H1 (cell line): ENCODE data around the gene RPS21. TPM values are rescaled to one million over a fixed set of nuclear protein-coding genes. Genes with fewer than 3 reads are reported as not detected.
A peak's percentile ranks its signal among the peaks of the same experiment; 100 is the strongest.

Source experiments
- CTCF ChIA-PET: fragments of 300-600 bp; sonication (Branson Sonifier 250); formaldehyde crosslinking; loops from one replicate; lab custom pipeline; 2021; ENCODE audit not compliant: partially characterized antibody; lab: Charles Lee
- POLR2A ChIA-PET: fragments of 300-600 bp; sonication (Branson Sonifier 250); formaldehyde crosslinking; loops from one replicate; lab custom pipeline; 2021; ENCODE audit warnings: inconsistent platforms; ENCODE audit not compliant: partially characterized antibody; lab: Charles Lee
- DNase-seq, 2 experiments: peaks; one replicate each; pipeline versions ENCODE4 v3.0.0 to v3.0.0-alpha.2; 2010 to 2022; ENCODE audit warnings: low spot score in 2 of 2, low read depth in 1 of 2, mixed read lengths in 1 of 2
- FAIRE-seq: peaks from 2 replicates; lab custom pipeline; 2011; peaks lifted over from hg19 to GRCh38; lab: Jason Lieb, UNC
- H2AFZ ChIP-seq: 2 replicates; pipeline ENCODE4 v1.8.1; 2012; ENCODE audit warnings: low read length, inconsistent platforms
- H2AK5ac ChIP-seq: 2 replicates; pipeline ENCODE4 v1.6.1; 2013; ENCODE audit warnings: low read depth, low read length
- H2BK120ac ChIP-seq: replicated peaks from 2 replicates; pipeline ENCODE3; 2013; ENCODE audit warnings: low read depth, low read length, inconsistent platforms
- H2BK12ac ChIP-seq: 2 replicates; pipeline ENCODE4 v1.6.1; 2013; ENCODE audit warnings: low read depth, low read length
- H2BK15ac ChIP-seq: 2 replicates; pipeline ENCODE4 v1.6.1; 2013; ENCODE audit warnings: low read length
- H2BK20ac ChIP-seq: 2 replicates; pipeline ENCODE4 v1.6.1; 2013; ENCODE audit warnings: low read length
- H2BK5ac ChIP-seq: 2 replicates; pipeline ENCODE4 v1.6.1; 2013; ENCODE audit warnings: low read depth, low read length
- H3K14ac ChIP-seq: 2 replicates; pipeline ENCODE4 v1.6.1; 2013; ENCODE audit warnings: inconsistent platforms; ENCODE audit not compliant: insufficient read length
- H3K18ac ChIP-seq: 2 replicates; pipeline ENCODE4 v1.6.1; 2013; ENCODE audit warnings: low read length; ENCODE audit errors: extremely low read depth
- H3K23ac ChIP-seq: 2 replicates; pipeline ENCODE4 v1.6.1; 2013; ENCODE audit warnings: inconsistent platforms; ENCODE audit not compliant: insufficient read length
- H3K23me2 ChIP-seq: 2 replicates; pipeline ENCODE4 v1.6.1; 2013; ENCODE audit warnings: low read depth, low read length
- H3K27ac ChIP-seq: 2 replicates; pipeline ENCODE4 v1.6.1; 2011; ENCODE audit warnings: low read depth, low read length, inconsistent platforms
- H3K27me3 ChIP-seq, 4 experiments: replicated peaks in 1 of 4; 1 replicate in 1 of 4; 2 replicates in 3 of 4; pipeline versions ENCODE4 v1.6.1 to v1.8.1; 2011 to 2013; ENCODE audit warnings: low read length in 3 of 4, mild to moderate bottlenecking in 3 of 4, inconsistent platforms in 2 of 4, mixed read lengths in 2 of 4, moderate library complexity in 1 of 4; ENCODE audit not compliant: control insufficient read depth in 3 of 4, insufficient read depth in 3 of 4; ENCODE audit errors: extremely low read depth in 1 of 4
- H3K36me3 ChIP-seq, 4 experiments: 2 replicates each; pipeline versions ENCODE4 v1.6.1 to v1.8.1; 2011 to 2013; ENCODE audit warnings: mild to moderate bottlenecking in 4 of 4, low read length in 3 of 4, moderate library complexity in 2 of 4, control low read depth in 1 of 4, inconsistent platforms in 1 of 4; ENCODE audit not compliant: insufficient read depth in 4 of 4, control insufficient read depth in 2 of 4
- H3K4ac ChIP-seq: replicated peaks from 2 replicates; pipeline ENCODE3; 2013; ENCODE audit warnings: low read length, low read depth, mixed read lengths, inconsistent platforms; ENCODE audit not compliant: insufficient read length
- H3K4me1 ChIP-seq, 4 experiments: replicated peaks in 1 of 4; 1 replicate in 1 of 4; 2 replicates in 3 of 4; pipeline versions ENCODE4 v1.6.1 to v1.8.1; 2011 to 2013; ENCODE audit warnings: low read length in 3 of 4, inconsistent platforms in 2 of 4, mixed read lengths in 1 of 4; ENCODE audit not compliant: insufficient read depth in 4 of 4, control insufficient read depth in 3 of 4
- H3K4me2 ChIP-seq, 2 experiments: 2 replicates each; pipeline versions ENCODE4 v1.6.1 to v1.8.1; 2011 to 2013; ENCODE audit warnings: low read depth in 2 of 2, low read length in 2 of 2, control low read depth in 1 of 2, inconsistent platforms in 1 of 2, mild to moderate bottlenecking in 1 of 2; ENCODE audit not compliant: insufficient read depth in 1 of 2
- H3K4me3 ChIP-seq, 4 experiments: fragments of 200-600, 300-600 bp in 1 of 4; sonication (generic), shearing (Covaris generic), sonication (Bioruptor Twin) in 1 of 4; 2 replicates each; pipeline versions ENCODE4 v1.5.1 to v1.8.1; 2011 to 2016; ENCODE audit warnings: low read length in 4 of 4, low read depth in 3 of 4, control low read depth in 2 of 4, inconsistent platforms in 2 of 4, mild to moderate bottlenecking in 2 of 4, mixed read lengths in 1 of 4, moderate library complexity in 1 of 4; ENCODE audit not compliant: insufficient read depth in 2 of 4; ENCODE audit errors: extremely low read depth in 1 of 4
- H3K56ac ChIP-seq: replicated peaks from 2 replicates; pipeline ENCODE3; 2013; ENCODE audit warnings: low read depth, mild to moderate bottlenecking, mixed read lengths, low read length, inconsistent platforms; ENCODE audit not compliant: insufficient read length
- H3K79me1 ChIP-seq: 2 replicates; pipeline ENCODE4 v1.6.1; 2013; ENCODE audit warnings: low read depth, low read length, control low read depth
- H3K79me2 ChIP-seq, 2 experiments: 2 replicates each; pipeline versions ENCODE4 v1.6.1 to v1.8.1; 2012 to 2013; ENCODE audit warnings: low read length in 2 of 2, mild to moderate bottlenecking in 2 of 2, inconsistent platforms in 1 of 2; ENCODE audit not compliant: insufficient read depth in 2 of 2, control insufficient read depth in 1 of 2
- H3K9ac ChIP-seq, 4 experiments: replicated peaks in 1 of 4; 1 replicate in 1 of 4; 2 replicates in 3 of 4; pipeline versions ENCODE4 v1.6.1 to v1.8.1; 2011 to 2013; ENCODE audit warnings: low read depth in 3 of 4, low read length in 3 of 4, control low read depth in 2 of 4, mild to moderate bottlenecking in 2 of 4, moderate library complexity in 2 of 4, inconsistent platforms in 1 of 4; ENCODE audit errors: extremely low read depth in 1 of 4
- H3K9me3 ChIP-seq, 2 experiments: 2 replicates each; pipeline versions ENCODE4 v1.6.1 to v1.8.1; 2012 to 2013; ENCODE audit warnings: mild to moderate bottlenecking in 2 of 2, moderate library complexity in 2 of 2, control low read depth in 1 of 2, inconsistent platforms in 1 of 2, low read depth in 1 of 2, low read length in 1 of 2, mixed read lengths in 1 of 2; ENCODE audit not compliant: insufficient read depth in 2 of 2
- H4K20me1 ChIP-seq, 2 experiments: replicated peaks in 1 of 2; 2 replicates each; pipeline versions ENCODE3 to v1.8.1; 2011 to 2013; ENCODE audit warnings: inconsistent platforms in 2 of 2, low read length in 2 of 2, mild to moderate bottlenecking in 1 of 2; ENCODE audit not compliant: insufficient read depth in 2 of 2, control insufficient read depth in 1 of 2
- H4K5ac ChIP-seq: 2 replicates; pipeline ENCODE4 v1.6.1; 2013; ENCODE audit warnings: low read length, low read depth, mixed read lengths, inconsistent platforms; ENCODE audit not compliant: insufficient read length
- H4K8ac ChIP-seq: 2 replicates; pipeline ENCODE4 v1.8.0; 2013; ENCODE audit warnings: mild to moderate bottlenecking, moderate library complexity, low read length, inconsistent platforms; ENCODE audit not compliant: insufficient read depth; ENCODE audit errors: extremely low read depth
- H4K91ac ChIP-seq: replicated peaks from 2 replicates; pipeline ENCODE3; 2013; ENCODE audit warnings: low read length, mixed read lengths, inconsistent platforms; ENCODE audit not compliant: insufficient read length
- BRCA1 ChIP-seq: IDR thresholded peaks from 2 replicates; pipeline ENCODE4 v1.6.1; 2012; ENCODE audit warnings: low read depth, low read length, improper control_type of control experiment
- CEBPB ChIP-seq: IDR thresholded peaks from 2 replicates; pipeline ENCODE4 v1.6.1; 2012; ENCODE audit warnings: low read depth, low read length
- CTCF ChIP-seq, 3 experiments: IDR thresholded peaks; 1 replicate in 2 of 3; 2 replicates in 1 of 3; pipeline versions ENCODE4 v1.5.1 to v1.6.1; 2011; ENCODE audit warnings: low read length in 3 of 3, mild to moderate bottlenecking in 3 of 3, inconsistent platforms in 2 of 3, low read depth in 1 of 3, moderate library complexity in 1 of 3; ENCODE audit not compliant: insufficient read depth in 1 of 3; ENCODE audit errors: control extremely low read depth in 1 of 3
- EGR1 ChIP-seq: IDR thresholded peaks from 2 replicates; pipeline ENCODE4 v1.6.1; 2011; ENCODE audit warnings: low read depth, low read length, borderline replicate concordance
- FOSL1 ChIP-seq: IDR thresholded peaks from 2 replicates; pipeline ENCODE4 v1.6.1; 2011; ENCODE audit warnings: mild to moderate bottlenecking, low read depth, low read length, moderate library complexity; ENCODE audit not compliant: insufficient read depth
- JUND ChIP-seq: IDR thresholded peaks from 2 replicates; pipeline ENCODE4 v1.6.1; 2011; ENCODE audit warnings: mild to moderate bottlenecking, improper control_type of control experiment, low read length
- POLR2AphosphoS5 ChIP-seq: IDR thresholded peaks from 2 replicates; pipeline ENCODE4 v1.6.1; 2011; ENCODE audit warnings: low read depth, low read length
- RBBP5 ChIP-seq: IDR thresholded peaks from 2 replicates; pipeline ENCODE4 v1.7.1; 2012; ENCODE audit warnings: low read depth, mild to moderate bottlenecking, inconsistent platforms, low read length, moderate library complexity, borderline replicate concordance
- RXRA ChIP-seq: IDR thresholded peaks from 2 replicates; pipeline ENCODE4 v1.6.1; 2011; ENCODE audit warnings: low read depth, mild to moderate bottlenecking, low read length, moderate library complexity; ENCODE audit not compliant: insufficient read depth
- SP1 ChIP-seq: IDR thresholded peaks from 2 replicates; pipeline ENCODE4 v1.6.1; 2011; ENCODE audit warnings: low read depth, low read length
- YY1 ChIP-seq: IDR thresholded peaks from 2 replicates; pipeline ENCODE4 v1.6.1; 2011; ENCODE audit warnings: low read depth, mild to moderate bottlenecking, low read length
- WGBS, 2 experiments: shearing (Covaris generic) in 1 of 2; methylation state at CpG; one replicate each; pipeline versions ENCODE4 v1.1.6 to v1.1.7; 2013 to 2015; ENCODE audit warnings: low lambda C conversion rate in 2 of 2, mixed read lengths in 2 of 2, inconsistent platforms in 1 of 2, low coverage in 1 of 2, missing lambda C conversion rate in 1 of 2; ENCODE audit not compliant: insufficient replicate concordance in 2 of 2, insufficient coverage in 1 of 2, insufficient read length in 1 of 2; ENCODE audit errors: extremely low coverage in 1 of 2, missing lambda C conversion rate in 1 of 2; 5-methylcytosine and 5-hydroxymethylcytosine counted together
- polyA plus RNA-seq, 7 experiments: library from polyadenylated mRNA; depleted of rRNA in 3 of 7; stranded (reverse) in 5 of 7; unstranded in 2 of 7; fragments of >200 nt in 5 of 7; fragments of 200-250 nt in 2 of 7; gene quantifications; 1 replicate in 5 of 7; 2 replicates in 1 of 7; 4 replicates in 1 of 7; pipeline versions ENCODE4 v1.2.1 to v1.2.3, GENCODE V29; 2011 to 2013; ENCODE audit warnings: missing spikeins in 2 of 7, mixed read lengths in 2 of 7
- total RNA-seq: library from RNA; stranded (reverse); fragmentation: NEBNext Ultra II Directional; extraction: Animal tissue kit (Norgen Biotek cat#: 25700); gene quantifications from 2 replicates; pipeline ENCODE4 v1.2.1, GENCODE V29; 2021

The RPS21 gene
- total and polyA plus RNA-seq, 2 of the 8 experiments (the other 6 are each of a cell fraction or from before 2014, with no cell fraction given), result 1,787 to 7,219 TPM

DNA sequence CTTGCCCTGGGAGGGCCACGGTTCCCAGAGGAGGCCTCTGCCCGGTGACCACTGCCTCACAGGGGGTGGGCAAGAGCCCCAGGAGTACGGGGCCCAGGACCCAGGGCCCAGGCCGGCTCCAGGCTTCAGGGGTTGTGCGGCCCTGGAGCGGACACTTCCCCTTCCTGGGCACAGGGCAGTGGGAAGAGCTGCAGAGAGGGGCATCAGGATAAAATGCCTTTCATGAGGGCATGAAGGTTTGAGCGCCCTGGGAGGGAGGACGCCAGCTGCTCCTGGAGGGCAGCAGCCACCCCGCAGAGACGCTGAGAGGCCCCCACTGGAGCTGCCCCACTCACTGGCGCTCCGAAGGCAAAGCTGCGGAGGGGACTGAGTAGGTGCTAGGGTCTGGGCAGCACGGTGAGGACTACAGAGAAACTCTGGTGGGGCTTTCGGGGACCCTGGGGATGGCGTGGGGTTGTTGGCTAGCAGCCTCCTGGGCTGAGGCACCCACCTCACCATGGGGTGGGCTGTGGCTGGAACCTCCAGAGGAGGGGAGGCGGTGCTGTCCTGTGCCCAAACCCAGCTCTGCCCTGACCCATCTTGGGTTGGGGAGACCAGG lies 30.2 kb upstream of the RPS21 start:
- Histone ChIP-seq H3K23ac (no peak overlapping the region), H4K20me1 (peaks cover 0 to 23% of the 10 kb centered on the region in 2 experiments), H3K27me3 (no peaks in the 10 kb centered on the region), H3K23me2 (no peaks in the 10 kb centered on the region), H4K5ac (no peak overlapping the region), H2BK120ac (no peak overlapping the region), H3K79me2 (peaks cover 12 to 74% of the 10 kb centered on the region in 2 experiments; a peak in 3 of 4 replicates), H3K56ac (no peak overlapping the region), H3K9ac (no peak overlapping the region), H2AFZ (no peak overlapping the region), H3K4ac (no peak overlapping the region), H2BK5ac (peak overlapping the region; percentile 73), H4K91ac (peak overlapping the region; percentile 6), H2BK15ac (peak overlapping the region; percentile 92; the same call in 1 of the 2 replicates), H3K9me3 (no peaks in the 10 kb centered on the region), H3K27ac (no peak overlapping the region), H3K18ac (no peak overlapping the region; the same call in 1 of the 2 replicates), H2BK12ac (no peak overlapping the region), H2AK5ac (no peak overlapping the region), H3K79me1 (peaks cover 30% of the 10 kb centered on the region), H4K8ac (no peak overlapping the region; the same call in 1 of the 2 replicates), H3K4me3 (no peak overlapping the region), H3K4me1 (peaks cover 3 to 55% (median 42%) of the 10 kb centered on the region in 4 experiments), H2BK20ac (no peak overlapping the region), H3K14ac (no peak overlapping the region), H3K36me3 (peaks cover 4 to 23% (median 11%) of the 10 kb centered on the region in 4 experiments; a peak in 5 of 8 replicates), H3K4me2 (no peak overlapping the region)
- FAIRE-seq (no peak), DNase-seq (no peak)
- WGBS, 2 experiments, result 82% methylated on average over 17 of the region's 17 CpGs; no CpG with 5 or more reads in 1 of the 2 experiments
- ChIA-PET CTCF (interaction anchor here (0.7 to 3.6 kb wide), 8 partner anchors 8 to 215 kb away, joined by 3 to 30 read pairs (median 8); partner anchors contain the start of gene LAMA5), POLR2A (interaction anchor here (0.5 to 10.4 kb wide), 18 partner anchors 8 to 308 kb away, joined by 3 to 114 read pairs (median 5); partner anchors contain the start of genes LAMA5 and RPS21)
- TF ChIP-seq POLR2AphosphoS5, result no peak
- no peak for TF ChIP-seq CEBPB
- no peak for TF ChIP-seq EGR1
- TF ChIP-seq BRCA1, result no peak
- TF ChIP-seq RBBP5, result no peak
- TF ChIP-seq RXRA, result no peak
- no peak for TF ChIP-seq SP1
- no peak for TF ChIP-seq FOSL1
- no peak for TF ChIP-seq CTCF (IDR thresholded peaks at IDR 0.05; ENCODE audit: control extremely low read depth in 1 of 3, insufficient read depth in 1 of 3, low read depth in 1 of 3, low read length in 3 of 3)
- TF ChIP-seq YY1, result no peak
- no peak for TF ChIP-seq JUND
